Measurements from ENCODE around the gene BLVRB. TPM values are rescaled to one million over a fixed set of nuclear protein-coding genes. Genes with fewer than 3 reads are reported as not detected.
A peak's percentile ranks its signal among the peaks of the same experiment; 100 is the strongest.

The BLVRB gene
- total RNA-seq, 1 experiment from 2014 or later: 113 TPM

GRCh38 chr19:40418040-40418439, 47.5 kb downstream of the BLVRB start:
- DNase-seq (ENCODE audit: low read depth, low spot score) (no peak), ATAC-seq (no peak)
- no peaks in the 10 kb centered on the region for H3K9me2 ChIP-seq (ENCODE audit: insufficient read depth)
- peak overlapping the region; percentile 84; the same call in 1 of the 2 replicates for H3K4me2 ChIP-seq (ENCODE audit: low read length)
- BruUV-seq (replicated peaks): no TSS peak
- H3K9me3 ChIP-seq (ENCODE audit: control insufficient read depth in 1 of 2, insufficient read depth in 1 of 2, low read depth in 1 of 2, low read length in 2 of 2): no peaks in the 10 kb centered on the region
- H3K9ac ChIP-seq (ENCODE audit: low read length): peak overlapping the region; percentile 37; the same call in 1 of the 2 replicates
- peak overlapping the region; percentile 68; the same call in 1 of the 2 replicates for H3K27ac ChIP-seq (ENCODE audit: low read depth, low read length)
- H4K20me1 ChIP-seq (ENCODE audit: insufficient read depth): no peaks in the 10 kb centered on the region
- H3K79me2 ChIP-seq (ENCODE audit: insufficient read depth, low read length): peaks cover 12% of the 10 kb centered on the region
- RAD21 ChIA-PET (ENCODE audit: low non-redundant PET in 1 of 2, low total read pairs in 2 of 2, uncharacterized antibody in 2 of 2, unreplicated experiment in 2 of 2): no interaction called here
- CTCF ChIA-PET: no interaction called here
- H3K36me3 ChIP-seq (ENCODE audit: control insufficient read depth in 1 of 2, insufficient read depth in 2 of 2, low read length in 2 of 2): peaks cover 5 to 9% of the 10 kb centered on the region in 2 experiments; a peak in 2 of 4 replicates
- intact Hi-C loops (cut with micrococcal nuclease): no loop called here
- no peak overlapping the region for H2AFZ ChIP-seq (ENCODE audit: low read depth, low read length, poor library complexity, severe bottlenecking)
- POLR2A ChIA-PET: interaction anchor here (1.3 kb wide), 1 partner anchor 25 kb away, joined by 3 read pairs; no protein-coding TSS in a partner anchor
- peaks cover 40 to 81% of the 10 kb centered on the region in 2 experiments for H3K4me1 ChIP-seq (ENCODE audit: control insufficient read depth in 1 of 2, insufficient read depth in 2 of 2, low read length in 2 of 2)
- H3K4me3 ChIP-seq (replicated peaks in 1 of 2; ENCODE audit: low read depth in 1 of 2, low read length in 2 of 2): no peak overlapping the region
- H3K27me3 ChIP-seq (ENCODE audit: insufficient read depth, low read length): no peaks in the 10 kb centered on the region
- TF ChIP-seq EZH2 (IDR thresholded peaks at IDR 0.05) (no peak), CEBPB (IDR thresholded peaks at IDR 0.05; ENCODE audit: low read depth) (no peak), MAX (IDR thresholded peaks at IDR 0.05) (no peak), SIN3A (IDR thresholded peaks at IDR 0.05; ENCODE audit: low read depth) (no peak), POLR2A (IDR thresholded peaks at IDR 0.05; ENCODE audit: borderline replicate concordance, extremely low read depth, insufficient read depth, insufficient read length) (no peak), CTCF (IDR thresholded peaks at IDR 0.05 in 2 of 3, conservative IDR thresholded peaks at IDR 0.05 in 1 of 3; ENCODE audit: borderline replicate concordance in 1 of 3, insufficient read depth in 1 of 3, low read depth in 2 of 3, low read length in 2 of 3) (no peak), ZNF274 (IDR thresholded peaks at IDR 0.05; ENCODE audit: low read depth, low read length) (no peak), RAD21 (IDR thresholded peaks at IDR 0.05; ENCODE audit: low read depth) (no peak), ELF1 (IDR thresholded peaks at IDR 0.05; ENCODE audit: borderline replicate concordance, low read depth) (no peak), CBX3 (IDR thresholded peaks at IDR 0.05; ENCODE audit: low read depth) (no peak), ZBTB33 (IDR thresholded peaks at IDR 0.05; ENCODE audit: extremely low read depth, insufficient replicate concordance, low read length) (no peak)
